Ishikawa (cell line): ENCODE results near the gene OR9K2.

ENCODE experiments used
- CEBPB ChIP-seq: IDR thresholded peaks from 2 replicates; pipeline ENCODE4 v1.6.1; 2012
- CREB1 ChIP-seq: IDR thresholded peaks from 2 replicates; pipeline ENCODE4 v1.6.1; 2012; ENCODE audit warnings: low read depth
- EGR1 ChIP-seq: IDR thresholded peaks from 2 replicates; pipeline ENCODE4 v1.6.1; 2012
- EP300 ChIP-seq: IDR thresholded peaks from 2 replicates; pipeline ENCODE4 v1.6.1; 2012; ENCODE audit warnings: borderline replicate concordance
- FOXM1 ChIP-seq: IDR thresholded peaks from 2 replicates; pipeline ENCODE4 v1.6.1; 2012; ENCODE audit warnings: low read depth, borderline replicate concordance
- NFIC ChIP-seq: IDR thresholded peaks from 2 replicates; pipeline ENCODE4 v1.6.1; 2012
- RAD21 ChIP-seq: IDR thresholded peaks from 2 replicates; pipeline ENCODE4 v1.6.1; 2012; ENCODE audit warnings: low read depth
- TAF1 ChIP-seq: IDR thresholded peaks from 2 replicates; pipeline ENCODE4 v1.6.1; 2012; ENCODE audit warnings: low read depth, mild to moderate bottlenecking
- TCF12 ChIP-seq: IDR thresholded peaks from 2 replicates; pipeline ENCODE4 v1.6.1; 2012; ENCODE audit warnings: low read depth
- TEAD4 ChIP-seq: IDR thresholded peaks from 2 replicates; pipeline ENCODE4 v1.6.1; 2012
- USF1 ChIP-seq: IDR thresholded peaks from 2 replicates; pipeline ENCODE4 v1.6.1; 2012
- YY1 ChIP-seq: IDR thresholded peaks from 2 replicates; pipeline ENCODE4 v1.6.1; 2012; ENCODE audit warnings: low read depth
- ZBTB7A ChIP-seq: IDR thresholded peaks from 2 replicates; pipeline ENCODE4 v1.6.1; 2012; ENCODE audit warnings: low read depth
- TF ChIP-seq, protein P1 (sequence below): IDR thresholded peaks from 2 replicates; pipeline ENCODE4 v1.6.1; 2012
- TF ChIP-seq, protein P2 (sequence below): IDR thresholded peaks from 2 replicates; pipeline ENCODE4 v1.6.1; 2012; ENCODE audit warnings: low read depth, mild to moderate bottlenecking

Gene OR9K2

GRCh38 chr12:55171445-55171844 is 45.2 kb downstream of the OR9K2 start:
- no peak for TF ChIP-seq EP300
- no peak for TF ChIP-seq RAD21

DNA sequence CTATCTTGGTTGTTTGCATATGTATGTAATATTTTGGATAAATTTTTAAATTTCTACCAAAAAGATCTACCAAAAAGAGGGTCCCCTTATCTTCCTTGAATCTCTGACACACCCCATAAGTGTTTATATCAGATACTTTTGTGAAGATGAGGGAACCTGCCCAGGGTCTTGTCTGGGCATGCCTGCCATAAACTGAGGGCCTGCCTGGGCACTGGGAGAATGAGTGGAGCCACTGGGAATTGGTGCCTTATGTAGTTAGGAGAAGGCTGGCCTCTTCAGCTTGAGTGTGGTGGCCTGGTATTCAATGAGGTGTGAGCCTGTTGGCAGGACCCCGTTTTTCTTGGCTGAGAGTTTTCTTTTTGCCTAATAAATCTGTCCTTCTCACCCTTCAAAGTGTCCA is 46.5 kb downstream of the OR9K2 start:
- TF ChIP-seq CREB1 = no peak
- no peak for TF ChIP-seq EP300
- no peak for TF ChIP-seq CEBPB
- TF ChIP-seq TCF12 = no peak
- TF ChIP-seq TAF1 = no peak
- TF ChIP-seq, protein P1, sequence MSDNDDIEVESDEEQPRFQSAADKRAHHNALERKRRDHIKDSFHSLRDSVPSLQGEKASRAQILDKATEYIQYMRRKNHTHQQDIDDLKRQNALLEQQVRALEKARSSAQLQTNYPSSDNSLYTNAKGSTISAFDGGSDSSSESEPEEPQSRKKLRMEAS = no peak
- TF ChIP-seq FOXM1 = no peak
- TF ChIP-seq, protein P2, sequence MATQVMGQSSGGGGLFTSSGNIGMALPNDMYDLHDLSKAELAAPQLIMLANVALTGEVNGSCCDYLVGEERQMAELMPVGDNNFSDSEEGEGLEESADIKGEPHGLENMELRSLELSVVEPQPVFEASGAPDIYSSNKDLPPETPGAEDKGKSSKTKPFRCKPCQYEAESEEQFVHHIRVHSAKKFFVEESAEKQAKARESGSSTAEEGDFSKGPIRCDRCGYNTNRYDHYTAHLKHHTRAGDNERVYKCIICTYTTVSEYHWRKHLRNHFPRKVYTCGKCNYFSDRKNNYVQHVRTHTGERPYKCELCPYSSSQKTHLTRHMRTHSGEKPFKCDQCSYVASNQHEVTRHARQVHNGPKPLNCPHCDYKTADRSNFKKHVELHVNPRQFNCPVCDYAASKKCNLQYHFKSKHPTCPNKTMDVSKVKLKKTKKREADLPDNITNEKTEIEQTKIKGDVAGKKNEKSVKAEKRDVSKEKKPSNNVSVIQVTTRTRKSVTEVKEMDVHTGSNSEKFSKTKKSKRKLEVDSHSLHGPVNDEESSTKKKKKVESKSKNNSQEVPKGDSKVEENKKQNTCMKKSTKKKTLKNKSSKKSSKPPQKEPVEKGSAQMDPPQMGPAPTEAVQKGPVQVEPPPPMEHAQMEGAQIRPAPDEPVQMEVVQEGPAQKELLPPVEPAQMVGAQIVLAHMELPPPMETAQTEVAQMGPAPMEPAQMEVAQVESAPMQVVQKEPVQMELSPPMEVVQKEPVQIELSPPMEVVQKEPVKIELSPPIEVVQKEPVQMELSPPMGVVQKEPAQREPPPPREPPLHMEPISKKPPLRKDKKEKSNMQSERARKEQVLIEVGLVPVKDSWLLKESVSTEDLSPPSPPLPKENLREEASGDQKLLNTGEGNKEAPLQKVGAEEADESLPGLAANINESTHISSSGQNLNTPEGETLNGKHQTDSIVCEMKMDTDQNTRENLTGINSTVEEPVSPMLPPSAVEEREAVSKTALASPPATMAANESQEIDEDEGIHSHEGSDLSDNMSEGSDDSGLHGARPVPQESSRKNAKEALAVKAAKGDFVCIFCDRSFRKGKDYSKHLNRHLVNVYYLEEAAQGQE = no peak
- no peak for TF ChIP-seq EGR1
- no peak for TF ChIP-seq TEAD4
- no peak for TF ChIP-seq ZBTB7A
- no peak for TF ChIP-seq RAD21
- TF ChIP-seq YY1 = no peak
- no peak for TF ChIP-seq NFIC
- TF ChIP-seq USF1 = no peak

GRCh38 chr12:55173456-55173855 is 47.2 kb downstream of the OR9K2 start:
- TF ChIP-seq FOXM1 (no peak), TEAD4 (no peak), EGR1 (no peak), TAF1 (no peak), RAD21 (no peak), CREB1 (no peak), YY1 (no peak), ZBTB7A (no peak), NFIC (no peak)
- TF ChIP-seq, protein P2 = no peak
- TF ChIP-seq, protein P1 = no peak
